ENCODE results near the gene TPRG1.

The TPRG1 gene

DNA sequence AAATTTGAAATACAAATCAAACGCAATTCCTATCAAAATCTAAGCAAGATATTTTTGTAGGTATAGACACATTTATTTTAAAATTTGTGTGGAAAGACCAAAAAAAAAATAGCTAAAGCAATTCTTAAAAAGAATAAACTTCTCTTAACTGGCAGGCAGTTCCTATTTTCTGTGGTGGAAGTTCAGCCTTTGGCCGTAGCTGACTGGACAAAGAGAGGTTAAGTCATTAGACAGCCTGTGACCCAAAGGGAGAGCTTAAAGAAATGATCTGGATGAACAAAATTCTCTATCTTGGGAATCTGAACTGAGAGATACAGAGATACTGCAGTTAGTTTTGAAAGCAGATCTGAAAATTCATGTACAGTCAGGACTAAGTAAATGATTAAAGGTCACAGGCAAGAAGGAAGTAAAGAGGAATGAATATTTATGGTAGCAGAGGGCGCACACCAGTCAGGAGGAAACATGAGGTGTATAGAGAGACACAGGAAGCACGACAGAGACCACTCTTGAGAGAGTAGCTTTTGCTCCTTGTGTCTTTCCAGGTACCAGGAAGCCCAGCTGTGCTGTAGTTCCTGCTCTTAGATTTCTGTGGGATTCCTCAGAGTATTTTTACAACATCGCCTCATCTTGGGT, 57.5 kb downstream of the TPRG1 start:
- peak; percentile 88 to 94 for ATAC-seq (replicated peaks)

DNA sequence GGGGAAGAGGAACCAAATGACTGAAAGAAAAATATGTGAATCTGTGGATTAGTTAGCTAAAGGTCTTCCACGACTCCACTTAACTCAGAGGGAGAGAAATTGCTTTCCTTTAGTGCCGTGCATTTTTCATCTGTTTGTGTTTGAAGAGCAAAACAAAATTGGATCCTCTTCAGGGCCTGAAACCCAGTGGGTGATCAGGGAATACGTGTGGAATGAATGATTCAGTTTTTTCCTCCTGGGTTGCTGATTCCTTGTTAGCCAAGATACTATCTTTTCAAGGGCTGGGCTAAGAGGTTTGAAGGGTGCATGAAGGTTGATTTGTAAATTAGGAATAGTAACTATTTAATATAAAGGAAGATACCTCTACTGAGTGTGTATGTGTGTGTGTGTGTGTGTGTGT, 61.0 kb downstream of the TPRG1 start:
- Mint-ChIP-seq H3K4me3 (no peak overlapping the region), H3K27ac (no peak overlapping the region), H3K27me3 (peaks cover 13 to 21% of the 10 kb centered on the region in 2 donors), H3K4me1 (peaks cover 31 to 46% of the 10 kb centered on the region in 2 donors), H3K36me3 (peaks cover 3 to 7% of the 10 kb centered on the region in 2 donors), H3K9me3 (peaks cover 5% of the 10 kb centered on the region in 2 donors)
- no peak for ATAC-seq (replicated peaks)
- no peak for DNase-seq

More for the DNA sequence above, 57.5 kb downstream of the TPRG1 start:
- Mint-ChIP-seq H3K4me1 (peaks cover 11 to 29% of the 10 kb centered on the region in 2 donors), H3K27me3 (peaks cover 20 to 22% of the 10 kb centered on the region in 2 donors), H3K9me3 (no peaks in the 10 kb centered on the region), H3K36me3 (no peaks in the 10 kb centered on the region), H3K4me3 (peak overlapping the region in 1 of 2 donors; percentile 5), H3K27ac (no peak overlapping the region)
- DNase-seq: no peak

DNA sequence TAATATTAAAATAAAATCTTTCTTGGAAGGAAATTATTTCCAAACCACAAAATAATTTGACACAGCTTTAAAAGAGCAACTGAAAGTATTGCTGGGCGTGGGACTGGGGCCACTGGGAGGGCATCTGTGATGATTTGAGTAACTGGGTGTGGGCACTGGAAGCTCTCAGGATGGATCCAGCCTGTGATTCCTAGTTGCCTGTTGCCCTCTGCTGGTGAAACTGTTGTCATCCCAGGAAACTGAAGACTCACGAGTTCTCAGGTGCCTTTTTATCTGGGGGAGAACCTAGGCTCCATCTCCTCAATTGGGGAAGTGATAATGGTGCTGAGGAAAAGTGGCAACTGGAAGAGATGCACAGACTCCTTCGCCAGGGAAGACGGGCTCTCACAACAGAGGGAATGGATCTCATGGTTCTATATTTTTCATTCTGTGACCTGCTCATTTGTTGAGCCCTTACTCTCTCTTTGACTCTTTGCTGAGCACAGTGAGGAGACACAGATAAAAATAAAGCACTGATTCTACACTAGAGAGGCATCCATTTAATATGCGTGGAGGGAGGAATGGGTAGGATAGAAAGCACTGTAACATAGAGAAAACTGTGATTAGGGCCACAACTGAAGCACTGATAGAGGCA, 61.6 kb downstream of the TPRG1 start:
- H3K4me1 Mint-ChIP-seq: peaks cover 31 to 46% of the 10 kb centered on the region in 2 donors
- no peak overlapping the region for H3K27ac Mint-ChIP-seq
- no peak overlapping the region for H3K4me3 Mint-ChIP-seq
- ATAC-seq (replicated peaks) (no peak), DNase-seq (no peak)
- H3K36me3 Mint-ChIP-seq: peaks cover 3 to 7% of the 10 kb centered on the region in 2 donors
- H3K9me3 Mint-ChIP-seq: peaks cover 5% of the 10 kb centered on the region in 2 donors
- peaks cover 13 to 21% of the 10 kb centered on the region in 2 donors for H3K27me3 Mint-ChIP-seq

- DNase-seq: no peak
- Mint-ChIP-seq H3K27ac (no peak overlapping the region), H3K36me3 (peaks cover 3 to 10% of the 10 kb centered on the region in 2 donors), H3K9me3 (peaks cover 9% of the 10 kb centered on the region in 2 donors), H3K4me3 (peak overlapping the region; percentile 1 to 34), H3K4me1 (peaks cover 34 to 43% of the 10 kb centered on the region in 2 donors), H3K27me3 (peaks cover 13 to 17% of the 10 kb centered on the region in 2 donors)
- ATAC-seq (replicated peaks): no peak
These were observed 63.4 kb downstream of the TPRG1 start for GRCh38 chr3:189235214-189235613.

- Mint-ChIP-seq H3K4me1 (peaks cover 34 to 40% of the 10 kb centered on the region in 2 donors), H3K27ac (peak overlapping the region; percentile 44), H3K9me3 (peaks cover 9% of the 10 kb centered on the region in 2 donors), H3K36me3 (peaks cover 3 to 10% of the 10 kb centered on the region in 2 donors), H3K27me3 (peaks cover 13 to 14% of the 10 kb centered on the region in 2 donors), H3K4me3 (no peak overlapping the region)
- peak; percentile 93 to 96 for ATAC-seq (replicated peaks)
- DNase-seq: peak; percentile 35
These were observed 64.6 kb downstream of the TPRG1 start for GRCh38 chr3:189236352-189236751.

DNA sequence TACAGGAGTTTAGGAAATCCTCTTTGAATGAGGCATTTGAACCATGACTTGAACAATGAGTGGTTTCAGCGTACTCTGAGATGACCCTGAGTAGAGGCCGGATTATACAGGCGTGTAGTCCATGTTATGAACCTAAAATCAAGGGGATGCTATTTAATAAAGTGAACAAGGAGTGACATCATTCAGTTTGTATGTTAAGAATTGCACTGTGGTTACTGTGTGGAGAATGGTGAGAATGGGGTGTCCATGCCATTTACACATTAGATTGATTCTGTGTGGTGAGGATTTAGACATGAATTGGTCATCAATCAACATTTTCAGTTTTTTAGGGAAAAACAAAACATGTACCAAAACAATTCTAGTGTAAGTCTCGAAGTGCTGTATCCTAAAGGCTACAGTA, 65.8 kb downstream of the TPRG1 start:
- H3K27ac Mint-ChIP-seq: no peak overlapping the region
- no peak for ATAC-seq (replicated peaks)
- no peak overlapping the region for H3K4me3 Mint-ChIP-seq
- H3K27me3 Mint-ChIP-seq: peaks cover 13 to 14% of the 10 kb centered on the region in 2 donors
- H3K4me1 Mint-ChIP-seq: peaks cover 34 to 39% of the 10 kb centered on the region in 2 donors
- H3K9me3 Mint-ChIP-seq: peaks cover 13% of the 10 kb centered on the region in 2 donors
- DNase-seq: no peak
- H3K36me3 Mint-ChIP-seq: peaks cover 3 to 10% of the 10 kb centered on the region in 2 donors

- Mint-ChIP-seq H3K27me3 (peaks cover 10 to 14% of the 10 kb centered on the region in 2 donors), H3K4me3 (no peak overlapping the region), H3K4me1 (peaks cover 33 to 34% of the 10 kb centered on the region in 2 donors), H3K9me3 (peaks cover 13 to 15% of the 10 kb centered on the region in 2 donors), H3K27ac (no peak overlapping the region), H3K36me3 (peaks cover 3 to 10% of the 10 kb centered on the region in 2 donors)
- ATAC-seq (replicated peaks): no peak
- no peak for DNase-seq
These were observed 66.3 kb downstream of the TPRG1 start for GRCh38 chr3:189238071-189238470.

DNA sequence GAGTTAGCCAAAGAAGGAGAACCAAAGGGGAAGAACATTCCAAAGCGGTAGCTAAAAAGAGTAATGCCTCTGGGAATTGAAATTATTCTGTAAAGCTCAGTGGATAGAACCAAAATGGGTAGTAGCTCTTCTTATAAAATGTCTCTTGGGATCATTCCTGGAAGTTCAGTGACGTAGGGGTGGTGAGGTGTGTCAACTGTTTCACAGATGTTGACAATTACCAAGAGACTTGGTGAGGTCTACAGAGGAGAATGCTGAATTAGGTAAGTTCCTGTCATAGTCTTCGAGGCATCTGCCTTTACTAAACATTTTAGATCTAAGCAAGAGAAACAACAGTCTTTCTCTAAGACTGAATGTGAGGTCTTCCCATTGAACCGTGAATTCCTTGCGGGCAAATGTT, 67.8 kb downstream of the TPRG1 start:
- DNase-seq (peak; percentile 23), ATAC-seq (replicated peaks) (peak in 1 of 2 donors; percentile 17)
- no peak overlapping the region for H3K27ac Mint-ChIP-seq
- H3K4me3 Mint-ChIP-seq: no peak overlapping the region
- H3K36me3 Mint-ChIP-seq: peaks cover 5 to 16% of the 10 kb centered on the region in 2 donors
- peaks cover 26 to 28% of the 10 kb centered on the region in 2 donors for H3K4me1 Mint-ChIP-seq
- peaks cover 19 to 28% of the 10 kb centered on the region in 2 donors for H3K9me3 Mint-ChIP-seq
- peaks cover 3 to 9% of the 10 kb centered on the region in 2 donors for H3K27me3 Mint-ChIP-seq

- no peak for ATAC-seq (replicated peaks)
These were observed 78.2 kb downstream of the TPRG1 start for GRCh38 chr3:189249987-189250386.

DNA sequence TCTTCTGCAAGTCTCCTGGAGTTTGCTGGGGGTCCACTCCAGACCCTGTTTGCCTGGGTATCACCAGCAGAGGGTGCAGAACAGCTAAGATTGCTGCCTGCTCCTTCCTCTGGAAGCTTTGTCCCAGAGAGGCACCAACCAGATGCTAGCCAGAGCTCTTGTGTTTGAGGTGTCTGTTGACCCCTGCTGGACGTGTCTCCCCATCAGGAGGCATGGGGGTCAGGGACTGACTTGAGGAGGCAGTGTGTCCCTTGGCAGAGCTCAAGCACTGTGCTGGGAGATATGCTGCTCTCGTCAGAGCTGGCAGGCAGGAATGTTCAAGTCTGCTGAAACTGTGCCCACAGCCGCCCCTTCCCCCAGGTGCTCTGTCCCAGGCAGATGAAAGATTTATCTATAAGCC, 86.5 kb downstream of the TPRG1 start:
- Mint-ChIP-seq H3K36me3 (peaks cover 0 to 4% of the 10 kb centered on the region in 2 donors), H3K9me3 (peaks cover 13 to 14% of the 10 kb centered on the region in 2 donors), H3K27ac (no peak overlapping the region), H3K4me1 (no peaks in the 10 kb centered on the region), H3K4me3 (no peak overlapping the region), H3K27me3 (peaks cover 29 to 33% of the 10 kb centered on the region in 2 donors)
- ATAC-seq (replicated peaks): no peak
- no peak for DNase-seq

More at GRCh38 chr3:189249987-189250386, 78.2 kb downstream of the TPRG1 start:
- Mint-ChIP-seq H3K27ac (no peak overlapping the region), H3K36me3 (peaks cover 0 to 4% of the 10 kb centered on the region in 2 donors), H3K9me3 (peaks cover 12 to 14% of the 10 kb centered on the region in 2 donors), H3K4me1 (no peaks in the 10 kb centered on the region), H3K4me3 (no peak overlapping the region), H3K27me3 (peaks cover 23 to 35% of the 10 kb centered on the region in 2 donors)
- no peak for DNase-seq

DNA sequence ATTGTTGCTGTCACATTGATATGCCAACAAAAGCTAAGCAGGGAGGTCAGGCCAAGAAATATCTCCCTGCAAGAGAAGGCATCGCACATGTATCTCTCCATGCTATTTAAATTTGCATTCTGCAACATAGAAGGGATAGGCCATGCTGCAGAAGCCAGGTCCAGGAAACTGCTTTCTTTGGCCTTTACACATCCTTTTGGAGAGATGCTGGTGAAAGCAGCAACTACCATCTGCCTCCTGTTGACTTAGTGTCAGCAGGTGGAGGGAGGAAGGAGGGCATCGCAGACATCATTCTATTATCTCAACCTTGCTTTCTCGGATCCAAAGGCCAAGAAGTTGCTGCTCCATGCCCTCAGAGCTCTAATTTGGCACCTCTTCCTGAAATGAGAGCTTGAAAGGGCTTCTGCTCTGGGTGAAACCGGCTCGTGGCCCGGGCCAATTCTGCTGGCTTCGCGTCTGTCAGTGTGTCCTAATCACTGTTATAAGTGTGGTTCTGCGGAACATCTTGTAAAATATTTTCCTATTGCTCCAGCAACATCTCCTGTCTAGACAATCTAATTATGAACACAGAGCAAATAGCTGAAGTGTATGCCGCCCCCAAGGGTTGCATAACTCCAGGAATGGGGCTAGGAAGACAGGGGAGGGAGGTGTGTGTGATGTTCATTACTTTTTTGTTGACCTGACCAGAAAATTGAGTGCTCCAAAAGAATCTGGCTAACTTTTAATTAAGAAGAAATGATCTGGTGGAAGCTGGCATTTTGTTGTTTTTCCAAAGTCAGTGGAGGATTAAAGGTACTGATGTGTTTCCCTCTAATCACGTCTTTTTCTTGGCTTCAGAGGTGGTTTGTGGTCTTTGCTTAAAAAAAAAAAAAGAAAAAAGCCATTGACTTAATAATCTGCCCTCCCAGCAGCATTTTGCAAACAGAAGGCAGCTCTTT, 89.1 kb downstream of the TPRG1 start:
- Mint-ChIP-seq H3K4me1 (no peaks in the 10 kb centered on the region), H3K27me3 (peaks cover 7 to 24% of the 10 kb centered on the region in 2 donors), H3K27ac (no peak overlapping the region), H3K4me3 (no peak overlapping the region), H3K9me3 (peaks cover 0 to 3% of the 10 kb centered on the region in 2 donors), H3K36me3 (no peaks in the 10 kb centered on the region)
- ATAC-seq (replicated peaks) (no peak), DNase-seq (no peak)

- no peaks in the 10 kb centered on the region for H3K4me1 Mint-ChIP-seq
- H3K27me3 Mint-ChIP-seq: peaks cover 6 to 14% of the 10 kb centered on the region in 2 donors
- peak; percentile 83 to 87 for ATAC-seq (replicated peaks)
- H3K9me3 Mint-ChIP-seq: peaks cover 0 to 2% of the 10 kb centered on the region in 2 donors
- no peak overlapping the region for H3K4me3 Mint-ChIP-seq
- no peaks in the 10 kb centered on the region for H3K36me3 Mint-ChIP-seq
- no peak overlapping the region for H3K27ac Mint-ChIP-seq
- DNase-seq: peak; percentile 27
These were observed 91.0 kb downstream of the TPRG1 start for GRCh38 chr3:189262746-189263145.

GRCh38 chr3:189267981-189268613, 96.3 kb downstream of the TPRG1 start:
- Mint-ChIP-seq H3K27me3 (peaks cover 14 to 20% of the 10 kb centered on the region in 2 donors), H3K27ac (no peak overlapping the region), H3K4me1 (no peaks in the 10 kb centered on the region), H3K36me3 (no peaks in the 10 kb centered on the region), H3K9me3 (peaks cover 0 to 2% of the 10 kb centered on the region in 2 donors), H3K4me3 (no peak overlapping the region)
- ATAC-seq (replicated peaks) (no peak), DNase-seq (no peak)
